ENCODE measurements around the gene GM2A. TPM values are rescaled to one million over a fixed set of nuclear protein-coding genes. Genes with fewer than 3 reads are reported as not detected.
A peak's percentile ranks its signal among the peaks of the same experiment; 100 is the strongest.
"Not testable (repeated sequence)": the region's sequence is repeated elsewhere in the genome, so short reads cannot be mapped to it uniquely, and the experiment has no call there.

Gene GM2A
- total RNA-seq, 1 donor from 2014 or later = 41.9 TPM

DNA sequence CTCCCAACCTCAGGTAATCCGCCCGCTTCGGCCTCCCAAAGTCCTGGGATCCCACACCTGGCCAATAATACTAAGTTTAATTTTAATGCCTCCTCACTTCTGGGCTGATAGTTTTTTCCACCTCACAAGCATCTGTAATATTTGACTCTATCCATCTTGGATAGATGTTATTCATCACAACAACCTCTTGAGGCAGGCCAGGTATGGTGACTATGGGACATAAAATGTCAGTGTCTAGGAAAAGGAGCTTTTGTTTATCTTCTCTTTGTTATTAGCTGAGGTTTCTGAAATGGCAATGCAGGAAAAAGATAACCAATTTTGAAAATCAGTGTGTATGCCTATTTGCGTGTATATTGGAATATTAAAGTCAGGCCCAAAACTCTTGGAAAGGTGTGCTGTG, 27.9 kb upstream of the GM2A start:
- DNase-seq (ENCODE audit: low spot score) (no peak), ATAC-seq (no peak)
- intact Hi-C loops (cut with DNase I) = no loop called here

DNA sequence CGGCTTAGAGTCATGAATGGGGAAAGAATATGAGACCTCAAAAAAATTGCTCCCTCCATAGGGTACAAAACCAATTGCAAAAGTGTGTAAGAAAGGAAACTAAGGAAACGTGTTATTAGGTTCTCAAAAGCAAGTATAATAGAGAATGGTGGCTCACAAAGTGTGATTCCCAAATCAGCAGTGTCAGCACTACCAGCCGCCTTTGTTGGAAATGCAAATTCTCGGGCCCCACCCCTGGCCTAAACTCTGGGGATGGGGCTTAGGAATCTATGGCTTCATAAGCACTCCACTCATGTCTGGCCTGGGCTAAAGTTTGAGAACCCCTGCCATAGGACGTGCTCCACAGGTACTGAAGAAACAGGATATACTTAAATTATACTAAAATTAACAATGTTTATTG, 27.5 kb upstream of the GM2A start:
- no peak for ATAC-seq
- intact Hi-C loops (cut with DNase I) = no loop called here
- DNase-seq (ENCODE audit: low spot score) = no peak

DNA sequence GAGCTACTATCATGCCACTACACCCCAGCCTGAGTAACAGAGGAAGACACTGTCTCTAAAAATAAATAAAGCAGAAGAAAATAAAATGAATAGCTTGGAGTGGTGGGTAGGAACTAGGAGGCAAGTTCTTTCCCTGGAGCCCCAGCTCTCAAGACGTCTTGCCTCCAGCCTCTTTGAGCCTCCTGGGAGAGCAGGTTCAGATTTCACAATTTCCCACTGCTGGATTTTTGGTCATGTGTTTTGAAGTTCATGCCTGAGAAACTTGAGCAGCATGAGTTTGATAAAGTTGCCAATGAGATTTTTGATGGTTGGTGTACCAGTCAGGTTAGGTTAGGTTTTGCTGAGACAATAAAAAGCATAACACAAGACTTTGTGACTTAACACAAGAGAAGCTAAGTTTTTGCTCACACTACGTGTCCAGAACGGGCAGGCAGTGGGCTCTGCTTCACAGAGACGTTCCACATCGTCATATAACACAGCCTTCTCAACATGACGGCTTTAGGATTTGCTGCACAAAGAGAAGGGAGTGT, 25.0 kb upstream of the GM2A start:
- intact Hi-C loops (cut with DNase I) = no loop called here
- DNase-seq (ENCODE audit: low spot score) = no peak
- no peak for ATAC-seq

DNA sequence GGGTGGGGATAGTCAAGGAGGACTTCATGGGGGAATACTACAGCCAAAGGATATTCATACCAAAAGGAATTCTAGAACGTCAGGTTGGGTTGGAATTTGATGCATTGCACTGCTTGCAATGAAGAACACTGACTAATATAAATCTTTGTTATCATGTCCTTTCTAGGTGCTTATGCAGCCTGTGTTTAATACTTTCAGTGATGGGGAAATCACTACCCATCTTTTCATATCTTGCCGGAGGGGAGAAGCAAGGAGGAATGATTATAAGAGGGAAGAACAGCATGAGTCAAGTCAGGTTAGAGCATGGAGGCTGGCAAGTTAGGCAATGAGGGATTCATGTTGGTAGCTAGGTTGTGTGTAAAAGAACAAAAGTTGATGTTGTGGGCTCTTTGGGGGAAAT, 24.0 kb upstream of the GM2A start:
- DNase-seq (ENCODE audit: low spot score) (no peak), ATAC-seq (no peak)

DNA sequence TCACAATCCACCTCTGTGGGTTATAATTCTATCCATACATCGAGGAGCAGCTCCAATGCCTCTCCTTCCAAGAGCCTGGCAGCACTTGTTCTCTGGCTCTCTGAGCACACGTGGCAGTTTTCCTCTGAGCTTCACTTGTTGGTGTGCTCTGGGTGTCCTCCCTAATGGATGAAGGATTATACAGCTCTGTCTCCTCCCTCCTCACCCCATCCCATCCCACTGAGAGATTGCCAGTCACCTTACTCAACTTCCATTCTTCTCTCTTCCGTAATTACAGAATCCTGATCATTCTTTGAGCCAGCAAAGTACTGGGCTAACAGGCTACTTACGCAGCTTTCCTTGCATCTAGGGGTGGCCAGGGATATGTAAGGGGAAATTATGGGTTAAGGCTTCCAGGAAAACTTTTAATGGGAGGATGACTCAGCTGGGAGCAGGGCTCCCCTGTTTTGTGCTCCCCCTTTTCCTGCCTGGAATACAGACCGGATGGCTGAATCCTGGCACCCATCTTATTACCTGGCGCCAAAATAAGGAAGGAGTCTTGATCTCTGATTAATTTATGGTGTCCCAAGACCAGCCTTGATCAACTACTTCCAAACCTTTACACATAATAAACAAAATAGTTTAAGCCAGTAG, 22.8 kb upstream of the GM2A start:
- ATAC-seq (no peak), DNase-seq (ENCODE audit: low spot score) (no peak)
- intact Hi-C loops (cut with DNase I) = no loop called here

More for the DNA sequence above, 24.0 kb upstream of the GM2A start:
- intact Hi-C loops (cut with DNase I) = no loop called here

DNA sequence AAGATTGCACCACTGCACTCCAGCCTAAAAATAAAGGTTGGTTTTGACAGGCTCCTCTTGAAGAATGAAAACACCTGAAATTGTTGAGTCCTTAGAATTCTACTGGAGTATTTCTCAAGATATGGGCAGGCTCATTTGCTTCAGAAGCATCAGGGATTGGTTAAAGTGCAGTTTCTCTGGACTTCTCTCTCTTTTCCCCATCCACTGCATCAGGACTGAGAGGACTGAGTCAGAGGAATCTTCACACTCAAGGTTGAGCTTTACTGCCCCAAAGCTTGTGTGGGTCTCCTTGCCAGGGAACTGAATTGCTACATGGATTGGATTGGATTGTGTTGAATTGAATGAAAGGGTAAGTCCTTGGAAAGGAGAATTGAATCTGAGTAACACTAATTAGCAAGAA, 21.6 kb upstream of the GM2A start:
- DNase-seq (ENCODE audit: low spot score) (no peak), ATAC-seq (no peak)
- intact Hi-C loops (cut with DNase I) = no loop called here

DNA sequence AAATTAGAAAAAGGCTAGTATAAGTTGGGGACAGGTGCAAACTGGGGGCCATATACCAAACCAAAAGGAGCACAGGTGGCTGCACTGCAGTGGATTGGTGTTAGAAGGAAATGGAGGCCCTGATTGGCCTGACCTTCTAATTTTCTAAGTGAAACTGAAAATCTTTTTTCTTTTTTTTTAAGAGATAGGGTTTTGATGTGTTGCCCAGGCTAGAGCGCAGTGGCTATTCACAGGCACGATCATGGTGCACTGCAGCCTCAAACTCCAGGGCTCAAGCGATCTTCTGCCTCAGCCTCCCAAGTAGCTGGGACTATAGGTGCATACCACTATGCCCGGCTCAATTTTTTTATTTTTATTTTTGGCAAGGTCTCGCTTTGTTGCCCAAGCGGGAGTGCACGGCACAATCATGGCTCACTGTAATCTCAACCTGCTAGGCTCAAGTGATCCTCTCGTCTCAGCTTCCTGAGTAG, 19.3 kb upstream of the GM2A start:
- no peak for ATAC-seq
- no peak for DNase-seq (ENCODE audit: low spot score)
- intact Hi-C loops (cut with DNase I) = no loop called here

DNA sequence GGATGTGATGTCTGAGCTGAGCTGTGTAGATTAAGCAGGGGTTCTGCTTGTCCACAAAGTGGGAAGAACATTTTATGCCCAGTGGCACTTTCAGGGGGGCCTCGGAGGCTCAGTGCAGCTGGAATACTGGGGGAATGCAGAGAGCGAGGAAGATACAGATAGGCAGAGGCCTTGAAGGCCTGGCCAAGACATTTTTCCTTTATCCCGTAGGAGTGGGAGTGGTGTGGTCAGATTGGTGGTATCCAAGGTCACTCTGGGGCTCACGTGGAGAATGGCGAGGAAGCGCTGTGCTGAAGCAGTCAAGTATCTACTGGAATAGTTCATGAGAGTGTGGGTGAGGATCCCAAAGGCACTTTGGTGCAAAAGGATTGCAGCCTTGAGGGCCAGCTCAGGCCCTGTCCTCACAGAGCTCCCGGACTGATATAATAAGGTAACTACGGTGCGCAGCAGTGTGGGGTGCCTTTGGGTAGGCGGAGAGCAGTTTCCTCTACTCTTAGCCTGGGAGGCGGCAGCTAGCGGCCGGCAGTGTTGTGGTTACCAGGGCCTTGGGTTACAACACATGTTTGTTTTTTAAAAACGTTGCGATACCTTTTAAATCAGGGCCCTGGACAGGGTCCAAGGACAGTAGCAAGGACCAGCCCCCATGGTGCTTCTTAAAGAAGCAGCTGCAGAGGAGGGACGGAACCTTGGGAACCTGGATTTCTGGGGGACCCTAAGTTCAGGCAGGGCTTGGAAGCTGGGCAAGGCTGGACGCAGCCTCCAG, 18.3 kb upstream of the GM2A start:
- DNase-seq (ENCODE audit: low spot score) (peak; percentile 77), ATAC-seq (peak; percentile 95)
- intact Hi-C loops (cut with DNase I) = no loop called here

DNA sequence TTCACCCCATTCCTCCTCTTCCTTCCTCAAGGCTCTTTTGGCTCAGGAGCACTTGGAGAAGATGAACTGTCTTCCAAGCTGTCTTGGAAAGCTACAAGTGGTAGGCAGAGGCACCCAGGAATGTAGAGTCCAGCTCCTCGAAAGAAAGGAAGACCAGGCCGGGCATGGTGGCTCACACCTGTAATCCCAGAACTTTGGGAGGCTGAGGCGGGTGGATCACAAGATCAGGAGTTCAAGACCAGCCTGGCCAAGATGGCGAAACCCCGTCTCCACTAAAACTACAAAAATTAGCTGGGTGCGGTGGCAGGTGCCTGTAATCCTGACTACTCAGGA, 17.8 kb upstream of the GM2A start:
- DNase-seq (ENCODE audit: low spot score); ATAC-seq; intact Hi-C loops (cut with DNase I): not testable (repeated sequence)

DNA sequence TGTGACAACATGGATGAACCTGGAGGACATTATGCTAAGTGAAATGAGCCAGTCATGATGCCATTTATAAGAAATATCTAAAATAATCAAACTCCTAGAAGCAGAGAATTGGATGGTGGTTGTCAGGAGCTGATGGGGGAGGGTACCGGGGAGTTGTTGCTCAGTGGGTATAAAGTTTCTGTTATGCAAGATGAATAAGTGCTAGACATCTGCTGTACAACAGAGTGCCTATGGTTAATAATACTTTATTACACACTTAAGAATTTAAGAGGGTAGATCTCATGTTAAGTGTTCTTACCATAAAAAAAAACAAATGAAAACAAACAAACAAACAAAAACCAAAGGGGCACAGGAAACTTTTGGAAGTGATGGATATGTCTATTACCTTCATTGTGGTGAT, 16.1 kb upstream of the GM2A start:
- DNase-seq (ENCODE audit: low spot score) (no peak), ATAC-seq (no peak)
- intact Hi-C loops (cut with DNase I) = no loop called here

DNA sequence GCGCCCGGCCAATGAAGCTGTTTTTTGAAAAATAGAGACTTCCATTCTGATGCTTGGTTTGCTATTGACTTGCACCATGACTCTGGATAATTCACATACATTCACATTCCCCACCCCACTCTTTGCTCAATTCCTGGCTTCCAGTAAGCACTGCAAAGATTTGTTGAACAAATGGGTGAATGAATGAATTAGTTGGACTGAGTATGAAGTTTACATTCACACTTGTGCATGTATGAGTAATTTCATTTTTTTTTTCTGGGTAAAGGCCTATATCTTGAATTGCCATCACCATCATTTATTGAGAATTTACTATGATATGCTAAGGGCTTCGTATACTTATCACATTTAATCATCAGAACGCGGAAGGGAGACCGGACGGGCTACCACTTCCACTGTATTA, 15.3 kb upstream of the GM2A start:
- intact Hi-C loops (cut with DNase I) = no loop called here
- DNase-seq (ENCODE audit: low spot score) (no peak), ATAC-seq (no peak)

DNA sequence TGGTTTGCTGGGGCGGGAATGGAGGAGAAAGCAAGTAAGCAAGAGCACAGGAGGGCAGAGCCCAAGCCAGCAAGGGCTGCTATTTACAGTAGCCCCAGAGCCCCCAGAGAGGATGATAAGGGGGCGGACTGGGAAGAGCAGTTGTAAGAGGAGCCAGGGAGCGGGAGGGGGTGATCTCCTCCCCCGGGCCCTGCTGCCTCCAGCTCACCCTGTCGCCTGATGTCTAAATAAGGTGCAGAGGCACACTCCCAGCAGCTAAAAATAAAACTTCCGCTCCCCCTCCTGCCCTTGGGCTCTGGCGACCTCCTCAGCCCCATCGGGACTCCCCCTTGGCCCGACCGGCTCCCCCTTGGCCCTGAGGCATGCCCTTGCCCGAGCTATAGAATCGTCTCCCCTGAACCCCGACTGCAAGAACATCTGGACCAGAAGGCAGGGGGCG, 14.7 kb upstream of the GM2A start:
- ATAC-seq (peak; percentile 50), DNase-seq (ENCODE audit: low spot score) (no peak)
- intact Hi-C loops (cut with DNase I) = no loop called here

DNA sequence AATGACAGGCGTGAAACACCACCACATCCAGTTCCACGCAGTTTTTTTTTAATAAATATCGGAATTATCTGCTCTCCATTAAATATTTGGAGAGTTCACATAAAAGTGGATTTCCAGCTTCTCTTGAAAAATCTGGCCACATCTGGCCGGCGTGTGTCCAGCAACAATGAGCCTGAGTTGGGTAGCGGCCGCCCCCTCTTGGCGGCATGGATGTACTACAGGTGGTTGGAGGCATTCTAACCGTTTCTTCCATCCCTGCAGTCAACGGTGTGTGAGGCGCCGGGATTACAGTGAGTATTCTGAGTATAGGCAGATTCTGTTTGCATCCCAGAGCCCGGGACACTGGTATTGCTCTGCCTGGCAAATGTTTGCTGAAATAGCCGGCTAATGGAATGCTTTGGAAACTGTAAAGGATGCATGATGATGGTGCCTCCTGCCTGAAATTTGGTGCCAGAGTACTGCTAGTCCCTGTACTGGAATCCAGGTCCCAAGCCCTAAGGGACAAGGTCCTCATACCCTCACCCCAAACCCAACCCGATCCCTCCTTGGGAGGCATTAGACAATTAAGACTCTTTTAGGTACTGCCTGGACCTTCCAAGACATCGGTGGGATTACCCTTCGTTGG, 13.6 kb upstream of the GM2A start:
- ATAC-seq (peak; percentile 62), DNase-seq (ENCODE audit: low spot score) (peak; percentile 91)
- intact Hi-C loops (cut with DNase I) = no loop called here

DNA sequence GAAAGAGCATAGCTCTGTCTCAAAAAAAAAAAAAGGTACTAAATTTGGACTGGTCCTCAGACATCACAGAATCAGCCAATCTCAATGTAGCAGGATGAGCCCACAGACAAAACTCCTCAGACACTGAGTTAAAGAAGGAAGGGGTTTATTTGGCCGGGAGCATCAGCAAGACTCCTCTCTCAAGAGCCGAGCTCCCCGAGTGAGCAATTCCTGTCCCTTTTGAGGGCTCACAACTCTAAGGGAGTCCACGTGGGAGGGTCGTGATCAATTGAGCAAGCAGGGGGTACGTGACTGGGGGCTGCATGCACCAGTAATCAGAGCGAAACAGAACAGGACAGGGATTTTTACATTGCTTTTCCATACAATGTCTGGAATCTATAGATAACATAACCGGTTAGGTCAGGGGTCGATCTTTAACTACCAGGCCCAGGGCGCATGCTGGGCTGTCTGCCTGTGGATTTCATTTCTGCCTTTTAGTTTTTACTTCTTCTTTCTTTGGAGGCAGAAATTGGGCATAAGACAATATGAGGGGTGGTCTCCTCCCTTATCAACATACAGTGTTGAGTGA, 12.6 kb upstream of the GM2A start:
- ATAC-seq; intact Hi-C loops (cut with DNase I); DNase-seq (ENCODE audit: low spot score): not testable (repeated sequence)

DNA sequence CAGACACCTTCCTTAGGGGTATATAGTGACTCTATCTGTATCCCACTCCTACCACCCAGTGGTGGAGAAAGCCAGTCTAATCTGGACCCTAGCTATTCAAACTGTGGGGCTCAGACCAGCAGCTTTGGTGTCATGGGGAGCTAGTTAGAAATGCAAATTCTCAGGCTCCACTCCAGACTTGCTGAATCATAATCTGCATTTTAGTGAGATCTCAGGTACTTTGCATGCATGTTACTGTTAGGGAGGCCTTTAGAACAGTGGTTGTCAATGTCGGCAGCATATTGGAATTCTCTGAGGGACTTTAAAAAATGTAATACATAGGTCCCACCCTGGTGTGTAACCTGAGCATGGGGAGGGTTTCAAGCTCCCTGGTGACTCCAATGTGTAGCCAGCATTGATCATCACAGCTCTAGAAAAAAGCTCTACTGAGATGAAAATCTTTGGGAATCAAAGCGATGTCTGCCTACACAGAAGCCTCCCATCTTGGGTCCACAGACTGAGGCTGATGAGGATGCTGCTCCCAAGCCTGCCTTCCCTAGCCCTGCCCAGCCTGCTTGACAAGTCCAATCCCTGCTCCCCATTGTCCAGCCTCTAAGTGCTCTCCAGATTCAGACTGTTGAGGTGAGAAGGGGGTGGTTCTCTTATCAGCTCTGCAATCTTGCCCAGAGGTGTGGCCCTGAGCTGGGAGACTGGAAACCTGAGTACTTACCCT, 11.9 kb upstream of the GM2A start:
- DNase-seq (ENCODE audit: low spot score) (no peak), ATAC-seq (no peak)
- intact Hi-C loops (cut with DNase I) = no loop called here

DNA sequence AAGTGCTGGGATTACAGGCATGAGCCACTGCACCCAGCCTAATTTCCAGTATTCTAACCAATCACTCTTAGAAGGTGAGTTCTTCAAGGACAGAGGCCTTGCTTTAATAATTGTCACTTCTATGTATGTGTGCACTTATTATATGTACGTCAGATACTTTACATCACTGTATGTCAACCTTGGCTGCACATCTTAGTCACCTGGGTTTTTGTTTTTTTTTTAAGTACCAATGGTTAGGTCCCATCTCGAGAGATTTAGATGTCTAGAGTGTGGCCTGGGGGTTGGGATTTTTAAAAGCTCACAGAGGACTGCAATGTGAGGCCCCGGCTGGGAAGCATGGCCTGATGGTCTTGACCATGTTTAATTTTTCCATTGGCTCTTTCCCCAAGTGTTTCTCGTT, 9.9 kb upstream of the GM2A start:
- no peak for DNase-seq (ENCODE audit: low spot score)
- intact Hi-C loops (cut with DNase I) = no loop called here
- ATAC-seq = no peak

DNA sequence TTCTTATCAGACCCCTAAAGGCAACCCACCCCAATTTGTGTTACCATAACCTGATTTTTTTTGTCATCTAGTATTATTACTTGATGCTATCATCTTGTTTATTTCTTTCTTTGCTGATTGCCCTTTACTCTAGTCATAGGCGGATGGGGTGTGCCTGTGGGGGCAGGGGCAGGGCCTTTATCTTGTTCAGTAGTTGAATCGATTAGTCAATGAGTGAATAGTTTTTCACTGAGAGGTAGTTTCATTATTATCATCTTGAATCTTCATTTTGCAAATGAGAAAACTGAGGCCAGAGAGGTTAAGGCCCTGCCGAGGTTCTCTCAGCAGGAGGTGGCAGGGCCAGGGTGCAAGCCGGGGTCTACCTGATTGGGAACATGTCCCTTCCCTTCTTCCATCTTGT, 9.4 kb upstream of the GM2A start:
- ATAC-seq = no peak
- DNase-seq (ENCODE audit: low spot score) = no peak
- intact Hi-C loops (cut with DNase I) = no loop called here

DNA sequence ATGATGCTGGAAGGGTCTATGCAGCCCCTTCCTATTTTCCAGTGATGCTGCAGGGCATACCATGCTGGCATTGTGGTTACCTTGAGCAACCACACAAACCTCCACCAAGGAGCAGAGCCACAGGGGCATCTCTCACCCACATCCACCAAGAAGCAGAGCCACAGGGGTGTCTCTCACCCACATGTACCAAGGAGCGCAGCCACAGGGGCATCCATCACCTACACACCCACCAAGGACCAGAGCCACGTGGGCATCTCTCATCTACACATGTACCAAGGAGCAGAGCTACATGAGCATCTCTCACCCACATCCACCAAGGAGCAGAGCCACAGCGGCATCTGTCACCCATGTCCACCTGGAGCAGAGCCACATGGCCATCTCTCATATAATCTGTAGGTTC, 8.8 kb upstream of the GM2A start:
- DNase-seq (ENCODE audit: low spot score) = no peak
- ATAC-seq = no peak
- intact Hi-C loops (cut with DNase I) = no loop called here

DNA sequence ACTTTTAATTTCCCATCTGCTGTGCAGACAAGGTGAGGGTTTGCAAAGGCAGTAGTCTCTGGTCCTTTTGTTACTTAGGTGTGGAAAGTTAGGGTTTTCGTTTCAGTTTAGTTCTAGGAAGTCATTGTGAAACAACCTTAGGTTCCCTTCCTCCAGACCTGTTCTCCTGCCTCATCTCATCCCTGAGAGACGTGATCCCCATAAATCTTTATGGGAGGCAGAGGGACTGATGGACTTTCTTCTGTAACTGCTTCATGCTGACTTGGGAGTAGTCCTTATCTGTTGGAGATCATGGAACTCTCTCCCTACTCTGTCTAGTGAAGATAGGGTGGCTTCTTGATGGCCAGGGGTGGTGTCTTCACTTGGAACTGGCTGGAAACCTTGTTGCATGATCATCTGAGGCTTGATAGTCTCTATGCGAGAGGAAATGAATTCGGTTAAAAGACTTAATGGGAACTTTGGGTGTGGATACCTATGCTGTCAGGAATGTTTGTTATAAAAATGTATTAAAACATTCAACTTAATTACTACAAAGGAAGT, 7.2 kb upstream of the GM2A start:
- no peak for ATAC-seq
- no peak for DNase-seq (ENCODE audit: low spot score)
- intact Hi-C loops (cut with DNase I) = no loop called here
